ENCODE results near the gene PSAPL1. TPM values are rescaled to one million over a fixed set of nuclear protein-coding genes. Genes with fewer than 3 reads are reported as not detected.
A peak's percentile ranks its signal among the peaks of the same experiment; 100 is the strongest.

PSAPL1 gene
- total RNA-seq, 1 experiment from 2014 or later = not detected

GRCh38 chr4:7425124-7425523 is 9.6 kb downstream of the PSAPL1 start:
- Mint-ChIP-seq H3K36me3 (no peaks in the 10 kb centered on the region), H3K9me3 (no peaks in the 10 kb centered on the region), H3K27ac (no peak overlapping the region), H3K4me3 (no peak overlapping the region), H3K4me1 (peaks cover 29% of the 10 kb centered on the region), H3K27me3 (ENCODE audit: low read depth) (peaks cover 2% of the 10 kb centered on the region; the same call in 1 of the 2 replicates)
- DNase-seq (ENCODE audit: low spot score) = peak; percentile 7
- POLR2A ChIA-PET = no interaction called here
- no peak for TF ChIP-seq TEAD4 (CRISPR knock-in tag; IDR thresholded peaks at IDR 0.05)
- no peak for TF ChIP-seq ZNF263 (CRISPR knock-in tag; IDR thresholded peaks at IDR 0.05; ENCODE audit: low read depth)
- TF ChIP-seq, protein P1, sequence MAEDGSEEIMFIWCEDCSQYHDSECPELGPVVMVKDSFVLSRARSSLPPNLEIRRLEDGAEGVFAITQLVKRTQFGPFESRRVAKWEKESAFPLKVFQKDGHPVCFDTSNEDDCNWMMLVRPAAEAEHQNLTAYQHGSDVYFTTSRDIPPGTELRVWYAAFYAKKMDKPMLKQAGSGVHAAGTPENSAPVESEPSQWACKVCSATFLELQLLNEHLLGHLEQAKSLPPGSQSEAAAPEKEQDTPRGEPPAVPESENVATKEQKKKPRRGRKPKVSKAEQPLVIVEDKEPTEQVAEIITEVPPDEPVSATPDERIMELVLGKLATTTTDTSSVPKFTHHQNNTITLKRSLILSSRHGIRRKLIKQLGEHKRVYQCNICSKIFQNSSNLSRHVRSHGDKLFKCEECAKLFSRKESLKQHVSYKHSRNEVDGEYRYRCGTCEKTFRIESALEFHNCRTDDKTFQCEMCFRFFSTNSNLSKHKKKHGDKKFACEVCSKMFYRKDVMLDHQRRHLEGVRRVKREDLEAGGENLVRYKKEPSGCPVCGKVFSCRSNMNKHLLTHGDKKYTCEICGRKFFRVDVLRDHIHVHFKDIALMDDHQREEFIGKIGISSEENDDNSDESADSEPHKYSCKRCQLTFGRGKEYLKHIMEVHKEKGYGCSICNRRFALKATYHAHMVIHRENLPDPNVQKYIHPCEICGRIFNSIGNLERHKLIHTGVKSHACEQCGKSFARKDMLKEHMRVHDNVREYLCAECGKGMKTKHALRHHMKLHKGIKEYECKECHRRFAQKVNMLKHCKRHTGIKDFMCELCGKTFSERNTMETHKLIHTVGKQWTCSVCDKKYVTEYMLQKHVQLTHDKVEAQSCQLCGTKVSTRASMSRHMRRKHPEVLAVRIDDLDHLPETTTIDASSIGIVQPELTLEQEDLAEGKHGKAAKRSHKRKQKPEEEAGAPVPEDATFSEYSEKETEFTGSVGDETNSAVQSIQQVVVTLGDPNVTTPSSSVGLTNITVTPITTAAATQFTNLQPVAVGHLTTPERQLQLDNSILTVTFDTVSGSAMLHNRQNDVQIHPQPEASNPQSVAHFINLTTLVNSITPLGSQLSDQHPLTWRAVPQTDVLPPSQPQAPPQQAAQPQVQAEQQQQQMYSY (CRISPR knock-in tag; IDR thresholded peaks at IDR 0.05) = no peak
- no peak for TF ChIP-seq OVOL2 (CRISPR knock-in tag; IDR thresholded peaks at IDR 0.05; ENCODE audit: borderline replicate concordance)
- no peak for TF ChIP-seq IRF2 (CRISPR knock-in tag; IDR thresholded peaks at IDR 0.05; ENCODE audit: borderline replicate concordance, low read depth)
- no peak for TF ChIP-seq SMAD4 (CRISPR knock-in tag; IDR thresholded peaks at IDR 0.05)
- TF ChIP-seq EMX1 (CRISPR knock-in tag; IDR thresholded peaks at IDR 0.05) = no peak
- CTCF ChIA-PET = no interaction called here
- ATAC-seq = no peak

DNA sequence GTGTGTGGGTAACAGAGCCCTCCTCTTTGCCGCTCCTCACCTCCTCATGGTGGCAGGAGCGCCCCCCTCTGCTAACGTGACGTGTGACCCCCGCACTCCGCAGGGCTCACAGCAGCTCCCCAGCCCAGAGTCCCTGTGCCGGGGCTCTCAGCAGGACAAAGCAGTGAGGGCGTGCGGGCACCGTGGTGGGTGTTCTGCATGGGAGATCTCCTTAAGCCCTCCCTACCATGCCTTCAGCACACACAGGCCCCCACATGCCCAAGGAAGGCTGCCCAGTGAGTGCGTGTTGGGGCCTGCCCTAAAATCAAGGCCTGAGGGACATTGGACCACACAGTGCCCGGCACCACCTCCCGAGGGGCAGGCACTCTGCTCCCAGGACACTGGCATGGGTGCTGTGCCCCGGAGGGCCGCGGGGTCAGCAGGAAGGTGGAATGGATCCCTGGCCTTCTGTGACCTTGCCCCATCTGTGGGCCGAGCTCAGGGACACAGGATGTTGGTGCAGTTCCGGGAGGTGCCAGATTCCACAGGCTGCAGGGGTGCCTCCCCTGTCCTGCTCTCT is 10.1 kb downstream of the PSAPL1 start:
- Mint-ChIP-seq H3K4me3 (no peak overlapping the region), H3K27me3 (ENCODE audit: low read depth) (peaks cover 4% of the 10 kb centered on the region), H3K27ac (no peak overlapping the region), H3K9me3 (no peaks in the 10 kb centered on the region), H3K4me1 (peaks cover 26% of the 10 kb centered on the region), H3K36me3 (no peaks in the 10 kb centered on the region)
- ChIA-PET POLR2A (no interaction called here), CTCF (interaction anchor here (1.1 kb wide), 1 partner anchor 89 kb away, joined by 4 read pairs; no protein-coding TSS in a partner anchor)
- ATAC-seq (peak; percentile 33; the same call in 1 of the 2 replicates), DNase-seq (ENCODE audit: low spot score) (peak; percentile 23)
- TF ChIP-seq HMGA2 (CRISPR knock-in tag; IDR thresholded peaks at IDR 0.05) (no peak), JUN (CRISPR knock-in tag; IDR thresholded peaks at IDR 0.05) (no peak), TCF7 (CRISPR knock-in tag; IDR thresholded peaks at IDR 0.05; ENCODE audit: low read depth) (no peak), FOXJ3 (CRISPR knock-in tag; IDR thresholded peaks at IDR 0.05; ENCODE audit: borderline replicate concordance) (no peak), FOXP1 (CRISPR knock-in tag; IDR thresholded peaks at IDR 0.05; ENCODE audit: borderline replicate concordance) (no peak), NR3C1 (CRISPR knock-in tag; conservative IDR thresholded peaks at IDR 0.05; ENCODE audit: low read depth) (no peak), ZMAT4 (CRISPR knock-in tag; IDR thresholded peaks at IDR 0.05) (no peak), ZNF219 (CRISPR knock-in tag; IDR thresholded peaks at IDR 0.05; ENCODE audit: borderline replicate concordance) (no peak), EMX1 (CRISPR knock-in tag; IDR thresholded peaks at IDR 0.05) (no peak), ZNF425 (CRISPR knock-in tag; conservative IDR thresholded peaks at IDR 0.05) (no peak), MXD4 (CRISPR knock-in tag; IDR thresholded peaks at IDR 0.05; ENCODE audit: borderline replicate concordance) (no peak), NFE2L1 (CRISPR knock-in tag; IDR thresholded peaks at IDR 0.05) (no peak)
- TF ChIP-seq, protein P2, sequence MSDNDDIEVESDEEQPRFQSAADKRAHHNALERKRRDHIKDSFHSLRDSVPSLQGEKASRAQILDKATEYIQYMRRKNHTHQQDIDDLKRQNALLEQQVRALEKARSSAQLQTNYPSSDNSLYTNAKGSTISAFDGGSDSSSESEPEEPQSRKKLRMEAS (CRISPR knock-in tag; IDR thresholded peaks at IDR 0.05) = no peak
- TF ChIP-seq, protein P3, sequence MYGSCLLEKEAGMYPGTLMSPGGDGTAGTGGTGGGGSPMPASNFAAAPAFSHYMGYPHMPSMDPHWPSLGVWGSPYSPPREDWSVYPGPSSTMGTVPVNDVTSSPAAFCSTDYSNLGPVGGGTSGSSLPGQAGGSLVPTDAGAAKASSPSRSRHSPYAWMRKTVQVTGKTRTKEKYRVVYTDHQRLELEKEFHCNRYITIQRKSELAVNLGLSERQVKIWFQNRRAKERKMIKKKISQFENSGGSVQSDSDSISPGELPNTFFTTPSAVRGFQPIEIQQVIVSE (CRISPR knock-in tag; IDR thresholded peaks at IDR 0.05; ENCODE audit: borderline replicate concordance) = no peak
- TF ChIP-seq, protein P4, sequence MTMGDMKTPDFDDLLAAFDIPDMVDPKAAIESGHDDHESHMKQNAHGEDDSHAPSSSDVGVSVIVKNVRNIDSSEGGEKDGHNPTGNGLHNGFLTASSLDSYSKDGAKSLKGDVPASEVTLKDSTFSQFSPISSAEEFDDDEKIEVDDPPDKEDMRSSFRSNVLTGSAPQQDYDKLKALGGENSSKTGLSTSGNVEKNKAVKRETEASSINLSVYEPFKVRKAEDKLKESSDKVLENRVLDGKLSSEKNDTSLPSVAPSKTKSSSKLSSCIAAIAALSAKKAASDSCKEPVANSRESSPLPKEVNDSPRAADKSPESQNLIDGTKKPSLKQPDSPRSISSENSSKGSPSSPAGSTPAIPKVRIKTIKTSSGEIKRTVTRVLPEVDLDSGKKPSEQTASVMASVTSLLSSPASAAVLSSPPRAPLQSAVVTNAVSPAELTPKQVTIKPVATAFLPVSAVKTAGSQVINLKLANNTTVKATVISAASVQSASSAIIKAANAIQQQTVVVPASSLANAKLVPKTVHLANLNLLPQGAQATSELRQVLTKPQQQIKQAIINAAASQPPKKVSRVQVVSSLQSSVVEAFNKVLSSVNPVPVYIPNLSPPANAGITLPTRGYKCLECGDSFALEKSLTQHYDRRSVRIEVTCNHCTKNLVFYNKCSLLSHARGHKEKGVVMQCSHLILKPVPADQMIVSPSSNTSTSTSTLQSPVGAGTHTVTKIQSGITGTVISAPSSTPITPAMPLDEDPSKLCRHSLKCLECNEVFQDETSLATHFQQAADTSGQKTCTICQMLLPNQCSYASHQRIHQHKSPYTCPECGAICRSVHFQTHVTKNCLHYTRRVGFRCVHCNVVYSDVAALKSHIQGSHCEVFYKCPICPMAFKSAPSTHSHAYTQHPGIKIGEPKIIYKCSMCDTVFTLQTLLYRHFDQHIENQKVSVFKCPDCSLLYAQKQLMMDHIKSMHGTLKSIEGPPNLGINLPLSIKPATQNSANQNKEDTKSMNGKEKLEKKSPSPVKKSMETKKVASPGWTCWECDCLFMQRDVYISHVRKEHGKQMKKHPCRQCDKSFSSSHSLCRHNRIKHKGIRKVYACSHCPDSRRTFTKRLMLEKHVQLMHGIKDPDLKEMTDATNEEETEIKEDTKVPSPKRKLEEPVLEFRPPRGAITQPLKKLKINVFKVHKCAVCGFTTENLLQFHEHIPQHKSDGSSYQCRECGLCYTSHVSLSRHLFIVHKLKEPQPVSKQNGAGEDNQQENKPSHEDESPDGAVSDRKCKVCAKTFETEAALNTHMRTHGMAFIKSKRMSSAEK (CRISPR knock-in tag; IDR thresholded peaks at IDR 0.05; ENCODE audit: borderline replicate concordance) = no peak
- TF ChIP-seq, protein P5, sequence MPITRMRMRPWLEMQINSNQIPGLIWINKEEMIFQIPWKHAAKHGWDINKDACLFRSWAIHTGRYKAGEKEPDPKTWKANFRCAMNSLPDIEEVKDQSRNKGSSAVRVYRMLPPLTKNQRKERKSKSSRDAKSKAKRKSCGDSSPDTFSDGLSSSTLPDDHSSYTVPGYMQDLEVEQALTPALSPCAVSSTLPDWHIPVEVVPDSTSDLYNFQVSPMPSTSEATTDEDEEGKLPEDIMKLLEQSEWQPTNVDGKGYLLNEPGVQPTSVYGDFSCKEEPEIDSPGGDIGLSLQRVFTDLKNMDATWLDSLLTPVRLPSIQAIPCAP (CRISPR knock-in tag; IDR thresholded peaks at IDR 0.05) = no peak
